Measurements from ENCODE around the gene SRSF10. TPM values are rescaled to one million over a fixed set of nuclear protein-coding genes. Genes with fewer than 3 reads are reported as not detected.

SRSF10 gene
- total RNA-seq = 100 to 1,000 TPM in 3 of 4 donors, 10 to 100 TPM in 1; 86.3 to 224 (median 112) TPM

DNA sequence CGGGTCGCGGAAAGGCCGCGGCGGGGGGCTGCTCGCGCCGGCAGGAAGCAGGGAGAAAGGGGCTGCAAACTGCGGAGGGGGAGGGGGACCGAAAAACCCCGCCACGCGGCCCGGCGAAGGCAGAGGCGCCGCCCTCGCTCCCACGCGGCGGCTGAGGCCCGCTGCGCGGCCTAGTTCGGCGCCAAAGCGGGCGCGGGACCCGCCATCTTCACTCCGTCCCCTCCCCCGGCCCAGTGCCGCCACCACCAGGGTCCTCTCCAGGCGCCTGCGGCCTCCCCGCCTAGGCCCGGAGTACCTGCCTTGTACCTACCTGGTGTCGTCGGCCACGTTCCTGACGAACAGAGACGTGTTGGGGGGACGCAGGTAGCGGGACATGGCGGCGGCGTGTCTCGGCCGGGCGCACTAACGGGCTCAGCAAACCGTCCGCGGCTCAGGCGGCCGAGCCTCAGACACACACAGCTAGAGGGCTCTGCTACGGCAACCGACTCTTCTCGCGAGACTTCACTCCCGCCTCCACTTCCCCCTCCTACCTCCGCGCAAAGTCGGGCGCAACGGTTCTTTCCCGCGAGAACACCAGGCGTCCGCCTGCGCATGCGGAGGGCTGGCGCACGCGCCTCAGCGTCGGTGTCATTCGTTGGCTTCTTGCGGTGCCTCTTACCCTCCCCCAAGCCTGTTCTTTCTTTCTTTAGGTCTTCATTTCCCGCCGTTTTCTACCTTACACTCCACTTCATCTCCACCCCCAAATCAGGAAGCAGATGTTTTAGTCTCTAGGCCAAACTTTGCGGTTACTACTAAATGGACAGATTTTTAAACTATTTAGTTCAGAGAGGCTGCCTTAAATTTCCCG is at the start of gene SRSF10:
Gene SRSF10, minus strand, starts transcription at position 447 of the 847 bp plus-strand sequence. Its CDS starts 72 bp downstream, at position 375.
- H3K4me1 ChIP-seq = peaks cover 0 to 52% (median 10%) of the 10 kb centered on the region in 4 donors
- H3K4me3 ChIP-seq = peak within 1 kb of the TSS; percentile 82 to 93 (median 90)
- H3K27me3 ChIP-seq = no peaks in the 10 kb centered on the region
- TF ChIP-seq, protein P1, sequence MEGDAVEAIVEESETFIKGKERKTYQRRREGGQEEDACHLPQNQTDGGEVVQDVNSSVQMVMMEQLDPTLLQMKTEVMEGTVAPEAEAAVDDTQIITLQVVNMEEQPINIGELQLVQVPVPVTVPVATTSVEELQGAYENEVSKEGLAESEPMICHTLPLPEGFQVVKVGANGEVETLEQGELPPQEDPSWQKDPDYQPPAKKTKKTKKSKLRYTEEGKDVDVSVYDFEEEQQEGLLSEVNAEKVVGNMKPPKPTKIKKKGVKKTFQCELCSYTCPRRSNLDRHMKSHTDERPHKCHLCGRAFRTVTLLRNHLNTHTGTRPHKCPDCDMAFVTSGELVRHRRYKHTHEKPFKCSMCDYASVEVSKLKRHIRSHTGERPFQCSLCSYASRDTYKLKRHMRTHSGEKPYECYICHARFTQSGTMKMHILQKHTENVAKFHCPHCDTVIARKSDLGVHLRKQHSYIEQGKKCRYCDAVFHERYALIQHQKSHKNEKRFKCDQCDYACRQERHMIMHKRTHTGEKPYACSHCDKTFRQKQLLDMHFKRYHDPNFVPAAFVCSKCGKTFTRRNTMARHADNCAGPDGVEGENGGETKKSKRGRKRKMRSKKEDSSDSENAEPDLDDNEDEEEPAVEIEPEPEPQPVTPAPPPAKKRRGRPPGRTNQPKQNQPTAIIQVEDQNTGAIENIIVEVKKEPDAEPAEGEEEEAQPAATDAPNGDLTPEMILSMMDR (IDR thresholded peaks at IDR 0.05) = peak in 4 of 6 experiments; percentile 28 to 60 (median 54)
- TF ChIP-seq POLR2A (IDR thresholded peaks at IDR 0.05) = peak; percentile 98
- H3K36me3 ChIP-seq = no peaks in the 10 kb centered on the region
- peak; percentile 96 to 99 (median 98) for DNase-seq
- H3K27ac ChIP-seq = peak within 1 kb of the TSS; percentile 94 to 98 (median 96)
- H3K9me3 ChIP-seq = no peaks in the 10 kb centered on the region

DNA sequence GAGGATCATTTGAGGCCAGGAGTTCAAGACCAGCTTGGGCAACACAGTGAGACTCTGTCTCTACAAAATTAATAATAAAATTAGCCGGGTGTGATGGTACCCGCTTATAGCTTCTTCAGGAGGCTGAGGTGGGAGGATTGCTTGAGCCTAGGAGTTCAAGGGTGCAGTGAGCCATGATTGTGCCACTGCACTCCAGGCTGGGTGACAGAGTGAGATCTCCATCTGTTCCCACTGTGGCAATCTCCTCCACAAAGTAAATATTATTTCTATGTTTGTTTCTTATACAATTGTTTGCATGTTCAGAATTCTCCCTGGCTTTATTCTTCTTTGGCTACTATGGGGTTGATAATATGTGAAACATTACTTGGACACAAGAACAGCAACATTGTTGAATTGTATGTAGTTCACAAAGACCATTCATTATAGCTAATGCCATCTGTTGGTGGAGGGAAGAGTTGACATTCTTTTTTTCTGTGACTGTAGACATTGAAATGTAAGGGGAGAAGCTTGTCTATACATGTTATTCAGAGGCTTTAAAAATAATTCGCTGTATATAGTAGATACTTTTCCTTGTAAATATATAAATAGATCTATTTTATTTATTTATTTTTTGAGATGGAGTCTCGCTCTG is 47.8 kb upstream of the SRSF10 start:
- no peak for TF ChIP-seq POLR2A (IDR thresholded peaks at IDR 0.05)
- TF ChIP-seq, protein P1 (IDR thresholded peaks at IDR 0.05) = peak in 5 of 6 experiments; percentile 35 to 85 (median 78)
- Histone ChIP-seq H3K36me3 (no peaks in the 10 kb centered on the region), H3K4me1 (peaks cover 0 to 7% (median 0%) of the 10 kb centered on the region in 4 donors), H3K9me3 (no peaks in the 10 kb centered on the region), H3K4me3 (no peak overlapping the region), H3K27ac (no peak overlapping the region), H3K27me3 (no peaks in the 10 kb centered on the region)
- DNase-seq = no peak

DNA sequence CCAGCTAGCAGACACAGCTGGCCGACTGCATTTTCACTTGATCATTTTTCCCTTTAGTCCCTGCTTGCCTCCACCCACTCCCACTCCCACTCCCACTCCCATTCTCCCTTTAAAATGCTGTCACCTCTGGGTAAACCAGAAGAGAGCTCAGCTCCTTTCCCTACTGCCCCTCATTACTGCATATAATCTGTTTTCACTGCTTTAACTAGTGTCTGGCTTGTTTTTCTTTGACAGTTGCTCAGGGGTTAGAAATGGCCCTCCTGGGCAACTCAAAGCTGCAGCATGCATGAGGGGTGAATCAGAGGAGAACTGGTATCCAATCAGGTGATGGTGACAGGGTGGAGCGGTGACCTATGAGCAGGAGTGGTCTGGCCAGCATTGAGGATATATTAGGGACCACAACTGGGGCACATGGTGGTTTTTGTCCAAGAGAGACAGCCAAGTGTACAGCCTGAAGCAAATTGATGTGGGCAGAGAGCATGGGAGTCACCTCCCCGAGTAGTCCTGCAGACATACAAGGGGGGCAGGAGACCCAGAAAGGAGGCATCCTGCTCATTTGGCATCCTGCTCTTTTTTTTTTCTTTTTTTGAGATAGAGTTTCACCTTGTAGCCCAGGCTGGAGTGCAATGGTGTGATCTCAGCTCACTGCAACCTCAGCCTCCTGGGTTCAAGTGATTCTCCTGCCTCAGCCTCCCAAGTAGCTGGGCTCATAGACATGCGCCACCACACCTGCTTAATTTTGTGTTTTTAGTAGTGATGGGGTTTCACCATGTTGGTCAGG is 42.6 kb upstream of the SRSF10 start:
- peak in 1 of 2 donors; percentile 42 for TF ChIP-seq POLR2A (IDR thresholded peaks at IDR 0.05)
- TF ChIP-seq, protein P1 (IDR thresholded peaks at IDR 0.05) = no peak
- Histone ChIP-seq H3K9me3 (no peaks in the 10 kb centered on the region), H3K4me3 (no peak overlapping the region), H3K36me3 (no peaks in the 10 kb centered on the region), H3K27me3 (no peaks in the 10 kb centered on the region), H3K4me1 (peaks cover 0 to 46% (median 0%) of the 10 kb centered on the region in 4 donors), H3K27ac (peak overlapping the region in 2 of 4 donors; percentile 80 to 93)
- DNase-seq = peak in 2 of 3 donors; percentile 64 to 75

GRCh38 chr1:24021403-24022266 is 41.5 kb upstream of the SRSF10 start:
- Histone ChIP-seq H3K4me3 (no peak overlapping the region), H3K9me3 (no peaks in the 10 kb centered on the region), H3K27me3 (no peaks in the 10 kb centered on the region), H3K4me1 (peaks cover 0 to 50% (median 0%) of the 10 kb centered on the region in 4 donors), H3K36me3 (no peaks in the 10 kb centered on the region), H3K27ac (peak overlapping the region in 2 of 4 donors; percentile 80 to 93)
- no peak for TF ChIP-seq POLR2A (IDR thresholded peaks at IDR 0.05)
- TF ChIP-seq, protein P1 (IDR thresholded peaks at IDR 0.05) = no peak
- peak in 2 of 3 donors; percentile 48 to 63 for DNase-seq
